Bronchial epithelial cell (primary cell): ENCODE results near the gene CD177. TPM values are rescaled to one million over a fixed set of nuclear protein-coding genes. Genes with fewer than 3 reads are reported as not detected.
"Not testable (repeated sequence)": the region's sequence is repeated elsewhere in the genome, so short reads cannot be mapped to it uniquely, and the experiment has no call there.

ENCODE experiments used
- DNase-seq: peaks from one replicate; pipeline ENCODE4 v3.0.0-alpha.2; 2010; ENCODE audit warnings: low read depth
- FAIRE-seq: peaks from 2 replicates; lab custom pipeline; 2011; peaks lifted over from hg19 to GRCh38; lab: Jason Lieb, UNC
- H3K27me3 ChIP-seq: 2 replicates; pipeline ENCODE4 v1.5.1; 2011; ENCODE audit warnings: low read length; ENCODE audit not compliant: control insufficient read depth, insufficient read depth
- H3K36me3 ChIP-seq: 2 replicates; pipeline ENCODE4 v1.5.1; 2011; ENCODE audit warnings: low read length; ENCODE audit not compliant: control insufficient read depth, insufficient read depth
- H3K4me3 ChIP-seq: 2 replicates; pipeline ENCODE4 v1.5.1; 2011; ENCODE audit warnings: mild to moderate bottlenecking, low read depth, low read length, control low read depth
- total RNA-seq: library from RNA; depleted of rRNA; stranded (reverse); fragments of >200 nt; gene quantifications from 2 replicates; pipeline ENCODE4 v1.2.1, GENCODE V29; 2014
- TF ChIP-seq, protein P1 (sequence below): IDR thresholded peaks from 2 replicates; pipeline ENCODE4 v1.5.1; 2011; ENCODE audit warnings: mild to moderate bottlenecking, moderate library complexity, low read length, control low read depth, inconsistent platforms; ENCODE audit not compliant: insufficient read depth, severe bottlenecking

Gene CD177
- total RNA-seq, 1 donor from 2014 or later, result 0.26 TPM

DNA sequence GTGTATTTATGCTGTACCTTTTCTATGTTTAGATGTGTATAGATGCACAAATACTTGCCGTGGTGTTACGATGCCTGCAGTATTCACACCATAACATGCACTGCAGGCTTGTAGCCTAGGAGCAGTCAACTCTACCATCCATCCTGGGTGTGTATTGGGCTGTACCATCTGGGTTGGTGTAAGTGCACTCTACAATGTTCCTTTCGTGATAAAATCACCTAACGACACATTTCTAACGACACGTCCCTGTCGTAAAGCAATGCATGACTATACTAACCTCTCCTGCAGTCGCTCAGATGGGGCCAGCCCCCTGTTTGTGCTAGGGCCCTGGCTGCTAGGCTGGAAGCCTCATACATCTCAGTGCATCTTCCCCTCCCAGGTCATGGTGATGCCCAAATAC is 18.4 kb downstream of the CD177 start:
- Histone ChIP-seq H3K27me3 (no peaks in the 10 kb centered on the region), H3K36me3 (no peaks in the 10 kb centered on the region), H3K4me3 (no peak overlapping the region)
- FAIRE-seq, result peak; percentile 7
- DNase-seq, result no peak
- TF ChIP-seq, protein P1, sequence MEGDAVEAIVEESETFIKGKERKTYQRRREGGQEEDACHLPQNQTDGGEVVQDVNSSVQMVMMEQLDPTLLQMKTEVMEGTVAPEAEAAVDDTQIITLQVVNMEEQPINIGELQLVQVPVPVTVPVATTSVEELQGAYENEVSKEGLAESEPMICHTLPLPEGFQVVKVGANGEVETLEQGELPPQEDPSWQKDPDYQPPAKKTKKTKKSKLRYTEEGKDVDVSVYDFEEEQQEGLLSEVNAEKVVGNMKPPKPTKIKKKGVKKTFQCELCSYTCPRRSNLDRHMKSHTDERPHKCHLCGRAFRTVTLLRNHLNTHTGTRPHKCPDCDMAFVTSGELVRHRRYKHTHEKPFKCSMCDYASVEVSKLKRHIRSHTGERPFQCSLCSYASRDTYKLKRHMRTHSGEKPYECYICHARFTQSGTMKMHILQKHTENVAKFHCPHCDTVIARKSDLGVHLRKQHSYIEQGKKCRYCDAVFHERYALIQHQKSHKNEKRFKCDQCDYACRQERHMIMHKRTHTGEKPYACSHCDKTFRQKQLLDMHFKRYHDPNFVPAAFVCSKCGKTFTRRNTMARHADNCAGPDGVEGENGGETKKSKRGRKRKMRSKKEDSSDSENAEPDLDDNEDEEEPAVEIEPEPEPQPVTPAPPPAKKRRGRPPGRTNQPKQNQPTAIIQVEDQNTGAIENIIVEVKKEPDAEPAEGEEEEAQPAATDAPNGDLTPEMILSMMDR, result no peak

- TF ChIP-seq, protein P1, result no peak
- Histone ChIP-seq H3K36me3 (no peaks in the 10 kb centered on the region), H3K27me3 (no peaks in the 10 kb centered on the region), H3K4me3 (no peak overlapping the region)
- peak; percentile 58 for DNase-seq
- no peak for FAIRE-seq
These were observed 19.0 kb downstream of the CD177 start for GRCh38 chr19:43372462-43372861.

GRCh38 chr19:43377624-43378023 is 24.1 kb downstream of the CD177 start:
- DNase-seq, H3K4me3 ChIP-seq, H3K36me3 ChIP-seq, H3K27me3 ChIP-seq: not testable (repeated sequence)
- FAIRE-seq, result peak; percentile 100

DNA sequence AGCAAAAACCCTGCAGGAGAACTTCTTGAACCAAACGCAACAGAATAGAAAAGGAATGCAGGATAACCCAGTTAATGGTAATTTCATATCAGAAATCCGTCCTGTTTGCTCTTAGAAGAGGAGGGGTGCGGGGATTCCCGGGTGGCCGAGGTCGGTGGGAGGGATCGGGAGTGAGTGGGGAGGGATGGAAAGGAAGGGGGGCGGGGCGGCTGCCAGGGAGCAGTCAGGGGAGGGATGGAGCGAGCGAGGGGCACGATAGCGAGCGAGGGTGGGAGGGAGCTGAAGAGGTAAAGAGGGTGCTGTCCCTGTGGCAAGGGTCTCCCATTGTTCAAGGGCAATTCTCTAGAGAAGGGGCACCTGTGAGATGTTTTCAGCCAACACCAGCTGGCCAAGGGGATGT is 26.5 kb downstream of the CD177 start:
- Histone ChIP-seq H3K4me3 (no peak overlapping the region), H3K36me3 (no peaks in the 10 kb centered on the region), H3K27me3 (no peaks in the 10 kb centered on the region)
- DNase-seq, result no peak
- TF ChIP-seq, protein P1, result no peak
- FAIRE-seq, result no peak

GRCh38 chr19:43380771-43381386 is 27.4 kb downstream of the CD177 start:
- no peak overlapping the region for H3K4me3 ChIP-seq
- peak; percentile 26 for DNase-seq
- H3K27me3 ChIP-seq, result no peaks in the 10 kb centered on the region
- TF ChIP-seq, protein P1, result no peak
- FAIRE-seq, result no peak
- H3K36me3 ChIP-seq, result no peaks in the 10 kb centered on the region

- peak; percentile 79 for FAIRE-seq
- not testable (repeated sequence) for H3K27me3 ChIP-seq, H3K4me3 ChIP-seq, DNase-seq, H3K36me3 ChIP-seq
These were observed 29.2 kb downstream of the CD177 start for GRCh38 chr19:43382586-43383216.

DNA sequence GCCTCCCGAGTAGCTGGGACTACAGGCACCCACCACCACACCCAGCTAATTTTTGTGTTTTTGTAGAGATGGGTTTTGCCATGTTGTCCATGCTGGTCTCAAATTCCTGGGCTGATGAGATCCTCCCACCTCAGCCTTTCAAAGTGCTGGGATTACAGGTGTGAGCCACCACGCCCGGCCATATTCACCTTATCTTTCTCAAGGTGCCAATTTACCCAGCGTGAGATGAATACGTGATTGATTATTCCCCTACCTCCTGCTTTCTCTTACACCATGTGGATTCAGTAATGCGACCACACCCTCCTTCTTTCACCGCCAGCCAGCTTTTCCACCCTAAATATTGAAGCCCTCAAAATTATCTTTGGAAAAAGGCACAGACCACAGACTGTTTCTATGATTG is 29.8 kb downstream of the CD177 start:
- not testable (repeated sequence) for H3K36me3 ChIP-seq, H3K27me3 ChIP-seq, DNase-seq, H3K4me3 ChIP-seq, FAIRE-seq

GRCh38 chr19:43383759-43384158 is 30.3 kb downstream of the CD177 start:
- DNase-seq, H3K4me3 ChIP-seq, H3K36me3 ChIP-seq, FAIRE-seq, H3K27me3 ChIP-seq: not testable (repeated sequence)

- peak; percentile 84 for DNase-seq
- FAIRE-seq, H3K4me3 ChIP-seq, H3K36me3 ChIP-seq, H3K27me3 ChIP-seq: not testable (repeated sequence)
These were observed 37.5 kb downstream of the CD177 start for GRCh38 chr19:43390903-43391551.

GRCh38 chr19:43391552-43391935 is 38.1 kb downstream of the CD177 start:
- not testable (repeated sequence) for H3K36me3 ChIP-seq, FAIRE-seq, H3K27me3 ChIP-seq, DNase-seq, H3K4me3 ChIP-seq
